ENCODE data around the gene RIMS3.
A peak's percentile ranks its signal among the peaks of the same experiment; 100 is the strongest.

RIMS3 gene

DNA sequence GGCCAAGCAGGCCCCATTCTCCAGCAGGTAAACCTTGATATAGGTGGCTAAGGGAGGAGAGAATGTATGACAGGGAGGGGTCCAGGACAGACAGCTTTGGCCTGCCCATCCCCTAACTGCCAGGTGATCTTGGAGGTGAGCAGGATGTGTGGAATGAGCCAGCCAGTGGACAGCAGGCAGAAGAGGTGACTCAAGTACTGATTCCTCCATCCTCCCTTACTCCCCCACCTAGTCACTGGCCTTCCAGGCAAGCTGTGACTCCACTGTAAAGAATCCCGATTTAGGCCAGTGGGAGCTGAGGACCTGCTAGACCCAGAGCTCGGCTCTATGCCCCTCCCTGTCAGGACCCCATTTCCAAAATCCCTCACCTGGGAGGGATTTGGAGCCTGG lies 36.6 kb downstream of the RIMS3 start:
- no peak overlapping the region for H3K4me3 ChIP-seq (ENCODE audit: low read depth, low read length)
- TF ChIP-seq, protein P1, sequence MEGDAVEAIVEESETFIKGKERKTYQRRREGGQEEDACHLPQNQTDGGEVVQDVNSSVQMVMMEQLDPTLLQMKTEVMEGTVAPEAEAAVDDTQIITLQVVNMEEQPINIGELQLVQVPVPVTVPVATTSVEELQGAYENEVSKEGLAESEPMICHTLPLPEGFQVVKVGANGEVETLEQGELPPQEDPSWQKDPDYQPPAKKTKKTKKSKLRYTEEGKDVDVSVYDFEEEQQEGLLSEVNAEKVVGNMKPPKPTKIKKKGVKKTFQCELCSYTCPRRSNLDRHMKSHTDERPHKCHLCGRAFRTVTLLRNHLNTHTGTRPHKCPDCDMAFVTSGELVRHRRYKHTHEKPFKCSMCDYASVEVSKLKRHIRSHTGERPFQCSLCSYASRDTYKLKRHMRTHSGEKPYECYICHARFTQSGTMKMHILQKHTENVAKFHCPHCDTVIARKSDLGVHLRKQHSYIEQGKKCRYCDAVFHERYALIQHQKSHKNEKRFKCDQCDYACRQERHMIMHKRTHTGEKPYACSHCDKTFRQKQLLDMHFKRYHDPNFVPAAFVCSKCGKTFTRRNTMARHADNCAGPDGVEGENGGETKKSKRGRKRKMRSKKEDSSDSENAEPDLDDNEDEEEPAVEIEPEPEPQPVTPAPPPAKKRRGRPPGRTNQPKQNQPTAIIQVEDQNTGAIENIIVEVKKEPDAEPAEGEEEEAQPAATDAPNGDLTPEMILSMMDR (IDR thresholded peaks at IDR 0.05; ENCODE audit: borderline replicate concordance, insufficient read depth, low read depth, low read length): no peak

DNA sequence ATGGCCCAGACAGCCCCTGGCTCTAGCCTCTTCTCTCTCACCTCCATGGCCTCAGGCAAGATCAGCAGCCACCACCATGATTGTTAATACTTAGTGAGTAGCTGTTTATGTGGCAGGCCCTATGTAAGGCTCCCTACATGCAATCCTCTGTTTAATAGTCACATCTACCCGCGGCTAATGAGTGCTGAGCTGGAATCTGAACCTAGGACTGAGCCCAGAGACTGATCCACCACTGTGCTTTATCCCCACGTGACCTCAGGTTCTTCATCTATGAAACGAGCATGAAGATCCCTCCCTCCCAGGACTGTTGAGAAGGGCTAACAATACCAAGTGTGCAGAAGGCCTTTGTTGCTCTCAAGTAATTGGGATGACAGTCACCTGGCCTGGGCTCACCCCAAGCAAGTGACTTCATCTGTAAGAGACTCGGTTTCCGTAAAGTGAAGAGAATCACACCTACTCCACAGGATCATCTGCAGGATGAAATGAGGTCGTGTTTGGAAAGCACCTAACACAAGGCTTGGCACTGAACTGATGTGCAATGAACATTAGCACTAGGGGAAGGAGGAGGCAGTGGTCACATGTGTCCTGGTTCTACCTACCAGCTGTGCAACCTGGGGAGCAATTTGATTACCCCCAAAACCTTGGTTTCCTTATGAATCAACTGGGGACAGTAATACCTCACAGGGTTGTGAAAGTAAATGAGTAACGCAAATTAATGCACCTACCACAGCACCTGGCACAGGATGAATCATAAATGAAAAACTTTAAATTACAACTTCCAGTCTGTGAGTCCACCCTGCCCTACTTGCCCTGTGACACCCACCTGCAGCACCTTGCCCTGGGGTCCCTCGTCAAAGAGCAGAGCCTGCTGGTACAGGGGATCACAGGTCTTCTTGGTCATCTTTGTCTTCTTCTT lies 37.2 kb downstream of the RIMS3 start:
- no peak overlapping the region for H3K4me3 ChIP-seq (ENCODE audit: low read depth, low read length)
- TF ChIP-seq, protein P1 (IDR thresholded peaks at IDR 0.05; ENCODE audit: borderline replicate concordance, insufficient read depth, low read depth, low read length): no peak

DNA sequence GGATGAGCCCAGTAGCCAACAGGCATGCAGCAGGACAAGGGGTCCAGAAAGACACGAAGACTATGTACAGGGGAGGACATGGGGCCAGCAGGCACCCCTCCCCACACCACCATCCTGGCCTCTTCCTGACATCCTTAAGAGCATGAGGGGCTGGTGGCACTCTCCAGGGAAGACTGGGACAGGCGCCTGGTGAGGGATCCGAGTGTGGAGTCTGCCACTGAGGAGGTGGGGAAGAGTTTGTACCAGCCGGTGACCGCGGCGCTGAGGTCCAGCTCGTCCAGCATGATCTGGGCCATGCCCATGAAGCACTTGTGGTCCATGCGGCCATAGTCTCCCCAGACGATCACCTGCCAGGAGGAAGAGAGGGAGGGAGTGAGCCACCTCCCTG lies 39.1 kb downstream of the RIMS3 start:
- TF ChIP-seq, protein P1 (IDR thresholded peaks at IDR 0.05; ENCODE audit: borderline replicate concordance, insufficient read depth, low read depth, low read length): no peak
- H3K4me3 ChIP-seq (ENCODE audit: low read depth, low read length): no peak overlapping the region

DNA sequence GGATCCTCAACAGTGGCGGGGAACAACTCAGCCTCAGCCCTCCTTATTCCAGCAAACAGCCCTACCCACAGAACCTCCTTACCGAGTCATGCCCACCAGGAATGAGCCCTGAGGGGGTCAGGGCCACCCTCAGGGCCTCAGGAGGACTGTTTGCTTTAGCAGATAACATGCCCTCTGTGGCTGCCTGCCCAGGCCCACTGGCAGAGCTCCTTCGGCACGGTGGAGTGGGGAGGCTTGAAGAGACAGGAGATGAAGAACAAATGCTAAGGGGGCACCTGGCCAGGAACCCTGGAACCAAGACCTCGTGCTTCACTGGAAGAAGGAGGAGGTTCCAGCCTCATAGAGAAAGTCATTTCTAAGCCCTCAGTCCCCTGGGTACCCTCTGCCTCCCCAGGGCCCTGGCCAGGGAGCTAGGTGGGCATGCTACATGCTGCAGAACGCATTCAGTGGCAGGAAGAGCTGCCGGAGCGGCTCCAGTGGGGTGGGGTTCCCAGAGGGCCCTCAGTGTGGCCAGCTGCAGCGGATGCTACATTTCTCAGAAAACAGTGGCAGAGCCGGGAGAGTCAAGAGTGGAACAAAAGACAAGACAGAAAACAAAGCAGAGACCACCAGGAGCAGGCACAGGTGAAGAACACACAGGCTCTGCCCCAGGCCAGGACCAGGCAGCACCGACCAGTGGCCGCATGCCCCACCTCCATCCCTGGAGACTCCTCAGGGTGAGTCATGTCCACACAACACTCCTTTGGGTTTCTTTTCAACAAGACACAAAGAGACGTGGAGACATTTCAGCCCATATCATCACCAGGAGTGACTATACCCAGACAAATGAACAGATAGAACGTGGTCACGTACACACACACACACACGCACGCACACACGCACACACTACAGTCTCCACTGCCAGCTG lies 39.8 kb downstream of the RIMS3 start:
- no peak overlapping the region for H3K4me3 ChIP-seq (ENCODE audit: low read depth, low read length)
- TF ChIP-seq, protein P1 (IDR thresholded peaks at IDR 0.05; ENCODE audit: borderline replicate concordance, insufficient read depth, low read depth, low read length): no peak

DNA sequence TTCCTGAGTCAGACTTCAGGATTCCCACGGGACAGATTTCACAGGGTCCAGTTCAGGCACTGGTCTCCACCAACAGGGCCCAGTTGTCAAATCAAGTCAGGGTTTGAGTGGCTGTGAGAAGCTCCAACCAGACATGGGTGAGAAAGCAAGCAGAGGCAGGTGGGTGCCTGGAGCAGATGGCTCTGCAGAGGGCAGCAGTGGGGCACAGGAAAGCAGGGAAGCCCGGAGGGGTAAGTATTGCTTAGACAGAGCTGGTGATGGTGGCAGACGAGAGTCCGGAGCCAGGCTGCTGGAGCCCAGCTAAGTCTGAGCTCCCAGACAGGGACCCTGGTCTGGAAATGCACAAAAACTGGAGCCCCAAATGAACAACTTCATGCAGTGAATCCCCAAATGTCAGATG lies 40.4 kb downstream of the RIMS3 start:
- TF ChIP-seq, protein P1 (IDR thresholded peaks at IDR 0.05; ENCODE audit: borderline replicate concordance, insufficient read depth, low read depth, low read length): peak; percentile 20; the same call in 1 of the 2 replicates
- H3K4me3 ChIP-seq (ENCODE audit: low read depth, low read length): no peak overlapping the region

DNA sequence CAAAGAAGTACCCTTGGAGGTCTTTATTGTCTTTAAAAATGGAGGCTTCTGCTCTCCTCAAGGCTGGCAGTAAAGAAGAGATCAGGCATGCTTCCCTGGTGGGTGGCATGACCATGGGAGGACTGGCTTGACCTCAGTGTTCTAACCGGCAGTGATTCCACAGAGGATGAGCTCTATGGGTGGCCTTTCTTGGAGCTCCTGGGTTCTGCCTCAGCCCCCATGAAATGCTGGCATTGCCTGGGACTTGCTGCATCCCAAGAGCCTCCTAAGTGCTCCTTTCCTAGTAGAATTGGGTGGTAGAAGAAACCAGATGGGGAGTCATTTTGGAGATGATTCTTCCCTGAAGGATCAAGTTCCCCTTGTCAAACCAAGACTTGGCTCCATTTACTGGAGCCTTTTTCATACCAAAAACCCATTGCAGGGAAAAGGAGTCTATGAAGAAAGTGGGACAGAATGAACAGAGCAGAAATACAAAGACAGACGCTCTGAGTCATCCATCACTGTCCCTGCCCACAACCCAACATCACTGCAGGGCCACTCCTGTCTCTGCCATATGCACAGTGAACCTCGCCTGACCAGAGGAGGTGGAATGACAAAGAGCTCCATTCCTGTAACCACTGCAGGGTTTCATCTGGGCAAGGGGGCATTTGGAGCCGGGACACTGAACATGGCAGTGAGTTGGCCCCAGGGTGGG lies 42.4 kb downstream of the RIMS3 start:
- H3K4me3 ChIP-seq (ENCODE audit: low read depth, low read length): no peak overlapping the region
- TF ChIP-seq, protein P1 (IDR thresholded peaks at IDR 0.05; ENCODE audit: borderline replicate concordance, insufficient read depth, low read depth, low read length): no peak

Data from GM12875 (cell line).